Activated T-cell treated with anti-CD3 and anti-CD28 coated beads, Interleukin-2, amount 50 U/mL, for 72 hours (primary cell): ENCODE measurements around the gene ARF3. TPM values are rescaled to one million over a fixed set of nuclear protein-coding genes. Genes with fewer than 3 reads are reported as not detected.

ENCODE experiments used
- ATAC-seq, 2 donors: fragments of 150-1000 bp; cut with Tn5 transposase; replicated peaks in 1 of 2; 2 replicates each; pipeline ENCODE4 v1.10.0; 2021; ENCODE audit warnings: moderate library complexity in 2 of 2, mild to moderate bottlenecking in 1 of 2
- DNase-seq, 2 donors: peaks; one replicate each; pipeline ENCODE4 v3.0.0; 2021 to 2022; ENCODE audit warnings: mixed read lengths in 1 of 2
- H3K27ac Mint-ChIP-seq: one replicate; pipeline ENCODE4 v1.8.0; 2022; ENCODE audit warnings: mild to moderate bottlenecking, moderate library complexity, mixed read lengths
- H3K27me3 Mint-ChIP-seq: one replicate; pipeline ENCODE4 v1.8.0; 2022; ENCODE audit warnings: low read depth, mixed read lengths
- H3K36me3 Mint-ChIP-seq, 2 donors: one replicate each; pipeline ENCODE4 v1.8.0; 2022; ENCODE audit warnings: mixed read lengths in 2 of 2, mild to moderate bottlenecking in 1 of 2; ENCODE audit not compliant: insufficient read depth in 2 of 2
- H3K4me1 Mint-ChIP-seq: one replicate; pipeline ENCODE4 v1.8.0; 2022; ENCODE audit warnings: low read depth, mixed read lengths
- H3K4me3 Mint-ChIP-seq, 2 donors: one replicate each; pipeline ENCODE4 v1.8.0; 2022; ENCODE audit warnings: mild to moderate bottlenecking in 2 of 2, mixed read lengths in 2 of 2, moderate library complexity in 2 of 2
- H3K9me3 Mint-ChIP-seq, 2 donors: one replicate each; pipeline ENCODE4 v1.8.0; 2022; ENCODE audit warnings: mixed read lengths in 2 of 2
- total RNA-seq, 2 donors: library from RNA; stranded (reverse); gene quantifications; one replicate each; pipeline ENCODE4 v1.2.3, GENCODE V29; 2022

The ARF3 gene
- total RNA-seq, 2 donors from 2014 or later = 73.5 to 96.5 TPM

DNA sequence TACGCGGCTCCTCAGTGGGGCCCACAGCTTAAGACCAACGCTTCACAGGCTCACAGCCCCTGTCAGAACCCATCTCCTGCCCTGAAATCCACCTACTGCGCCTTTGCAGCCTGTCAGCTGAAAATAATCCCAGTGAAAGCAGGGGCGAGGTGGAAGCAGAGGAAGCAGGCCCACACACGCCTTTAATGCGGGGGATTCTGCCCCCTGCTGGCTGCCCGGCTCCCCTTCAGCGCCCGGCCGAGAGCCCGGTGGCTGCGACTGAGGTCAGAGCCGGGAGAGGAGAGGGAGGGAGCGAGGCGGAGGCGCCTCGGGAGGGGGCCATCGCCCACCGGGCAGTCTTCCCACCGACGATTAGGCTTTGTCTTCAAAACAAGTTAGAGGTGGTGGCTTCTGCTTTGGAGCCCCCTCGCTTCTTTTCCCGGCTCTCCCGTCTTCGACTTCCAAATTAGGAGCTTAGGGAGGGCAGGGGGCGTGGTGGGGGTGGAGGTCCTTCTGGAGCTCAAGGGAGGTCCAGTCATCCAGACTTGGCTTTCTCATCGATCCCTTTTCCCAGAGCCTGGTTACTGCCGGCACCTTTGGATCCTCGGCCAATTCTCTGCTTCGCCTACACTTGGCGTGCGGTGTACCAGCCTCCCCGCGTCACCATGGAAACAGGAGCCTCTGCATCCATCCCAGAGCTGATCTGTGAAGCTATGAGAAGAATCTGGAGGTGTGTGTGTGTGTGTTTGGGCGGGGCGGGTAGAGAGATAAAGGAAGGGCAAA, 66.4 kb downstream of the ARF3 start:
- Mint-ChIP-seq H3K4me3 (peak overlapping the region; percentile 13 to 56), H3K27ac (no peak overlapping the region), H3K9me3 (no peaks in the 10 kb centered on the region), H3K27me3 (peaks cover 18% of the 10 kb centered on the region), H3K4me1 (peaks cover 8% of the 10 kb centered on the region), H3K36me3 (no peaks in the 10 kb centered on the region)
- DNase-seq = peak; percentile 80 to 86
- ATAC-seq = peak; percentile 99

DNA sequence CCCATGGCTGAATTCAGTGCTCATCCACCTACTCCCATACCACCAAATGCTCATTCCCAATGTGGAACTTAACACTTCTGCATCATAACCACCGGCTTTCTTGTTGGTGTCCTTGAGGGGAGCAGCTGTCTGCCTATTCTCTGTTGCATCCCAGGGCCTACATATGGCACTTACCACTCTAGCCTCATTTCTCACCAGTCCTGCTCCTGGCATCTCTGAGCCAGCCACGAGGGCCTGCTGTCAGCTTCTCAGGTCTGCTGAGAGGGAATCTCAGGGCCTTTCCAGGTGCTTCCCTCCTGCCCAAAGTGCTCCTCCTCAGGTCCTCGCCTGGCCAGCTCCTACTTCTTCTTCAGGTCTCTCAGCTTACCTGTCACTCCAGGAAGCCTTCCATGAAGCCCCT, 67.6 kb downstream of the ARF3 start:
- H3K9me3 Mint-ChIP-seq = no peaks in the 10 kb centered on the region
- no peak overlapping the region for H3K27ac Mint-ChIP-seq
- no peaks in the 10 kb centered on the region for H3K36me3 Mint-ChIP-seq
- DNase-seq (no peak), ATAC-seq (no peak)
- peaks cover 18% of the 10 kb centered on the region for H3K27me3 Mint-ChIP-seq
- H3K4me1 Mint-ChIP-seq = peaks cover 8% of the 10 kb centered on the region
- H3K4me3 Mint-ChIP-seq = no peak overlapping the region

Other genes starting within 250 kb of the ARF3 start
- gene CCNT1, start 240.8 kb downstream of the ARF3 start, total RNA-seq = 100 to 1,000 TPM in 1 of 2 donors, 10 to 100 TPM in 1; 96.6 to 102 TPM
- under 1 TPM; 0.67 to 0.79 TPM for gene ADCY6, start 168.4 kb downstream of the ARF3 start, total RNA-seq
- gene CACNB3, start 139.0 kb downstream of the ARF3 start, total RNA-seq = 10 to 100 TPM; 15.1 to 16.5 TPM
- gene DDX23, start 105.3 kb downstream of the ARF3 start, total RNA-seq = 100 to 1,000 TPM in 1 of 2 donors, 10 to 100 TPM in 1; 100.0 to 115 TPM
- 1 to 10 TPM; 4.5 to 5.5 TPM for gene RND1, start 91.6 kb downstream of the ARF3 start, total RNA-seq
- 100 to 1,000 TPM in 1 of 2 donors, 10 to 100 TPM in 1; 67.9 to 107 TPM for gene FKBP11, start 32.0 kb downstream of the ARF3 start, total RNA-seq
- gene WNT10B, start 14.2 kb upstream of the ARF3 start, total RNA-seq = 1 to 10 TPM in 1 of 2 donors, under 1 TPM in 1; 0.31 to 1.7 TPM
- under 1 TPM in 1 of 2 donors, not detected in 1; 0.42 TPM for gene WNT1, start 20.8 kb upstream of the ARF3 start, total RNA-seq
- under 1 TPM; 0.25 to 0.38 TPM for gene DDN, start 41.9 kb upstream of the ARF3 start, total RNA-seq
- 10 to 100 TPM; 66.1 to 79.3 TPM for gene PRKAG1, start 61.3 kb upstream of the ARF3 start, total RNA-seq
- gene KMT2D, start 103.3 kb upstream of the ARF3 start, total RNA-seq = 10 to 100 TPM; 68.6 to 84.2 TPM
- gene RHEBL1, start 112.5 kb upstream of the ARF3 start, total RNA-seq = 10 to 100 TPM; 20.6 to 28.3 TPM
- gene DHH, start 137.3 kb upstream of the ARF3 start, total RNA-seq = under 1 TPM; 0.12 to 0.41 TPM
- 100 to 1,000 TPM in 1 of 2 donors, 10 to 100 TPM in 1; 80.0 to 108 TPM for gene LMBR1L, start 153.4 kb upstream of the ARF3 start, total RNA-seq
- 100 to 1,000 TPM; 851 to 922 TPM for gene TUBA1B, start 173.9 kb upstream of the ARF3 start, total RNA-seq
- 10 to 100 TPM; 77.6 to 82.6 TPM for gene TUBA1A, start 231.6 kb upstream of the ARF3 start, total RNA-seq